Fibroblast of lung (primary cell): ENCODE results near the gene ADGRV1. TPM values are rescaled to one million over a fixed set of nuclear protein-coding genes. Genes with fewer than 3 reads are reported as not detected.

ENCODE experiments used
- DNase-seq, 2 donors: peaks; one replicate each; pipeline versions ENCODE4 v3.0.0 to v3.0.0-alpha.2; 2010; ENCODE audit warnings: low read depth in 2 of 2
- H2AFZ ChIP-seq: 2 replicates; pipeline ENCODE4 v1.5.1; 2012; ENCODE audit warnings: low read length, control low read depth, inconsistent platforms
- H3K27ac ChIP-seq: 2 replicates; pipeline ENCODE4 v1.5.1; 2011; ENCODE audit warnings: low read length, control low read depth; ENCODE audit not compliant: insufficient read depth
- H3K27me3 ChIP-seq: 2 replicates; pipeline ENCODE4 v1.5.1; 2011; ENCODE audit warnings: mild to moderate bottlenecking, low read length; ENCODE audit not compliant: control insufficient read depth, insufficient read depth
- H3K36me3 ChIP-seq: 2 replicates; pipeline ENCODE4 v1.5.1; 2011; ENCODE audit warnings: low read length; ENCODE audit not compliant: control insufficient read depth, insufficient read depth
- H3K4me1 ChIP-seq: 2 replicates; pipeline ENCODE4 v1.5.1; 2011; ENCODE audit warnings: low read length; ENCODE audit not compliant: control insufficient read depth, insufficient read depth; ENCODE audit errors: extremely low read depth
- H3K4me2 ChIP-seq: 2 replicates; pipeline ENCODE4 v1.5.1; 2011; ENCODE audit warnings: low read length, control low read depth; ENCODE audit not compliant: insufficient read depth; ENCODE audit errors: extremely low read depth
- H3K4me3 ChIP-seq, 4 experiments: fragments of 200-600 bp in 1 of 4; sonication (generic) in 1 of 4; replicated peaks in 1 of 4; 2 replicates each; pipeline ENCODE4 v1.5.1; 2011 to 2016; ENCODE audit warnings: low read length in 4 of 4, low read depth in 3 of 4, mild to moderate bottlenecking in 3 of 4, control low read depth in 2 of 4, inconsistent platforms in 1 of 4, mixed read lengths in 1 of 4; ENCODE audit not compliant: insufficient read depth in 1 of 4; ENCODE audit errors: control extremely low read depth in 1 of 4
- H3K79me2 ChIP-seq: 2 replicates; pipeline ENCODE4 v1.5.1; 2012; ENCODE audit warnings: mild to moderate bottlenecking, low read length, inconsistent platforms; ENCODE audit not compliant: control insufficient read depth, insufficient read depth
- H3K9ac ChIP-seq: 2 replicates; pipeline ENCODE4 v1.5.1; 2011; ENCODE audit warnings: mild to moderate bottlenecking, low read length, control low read depth; ENCODE audit not compliant: insufficient read depth
- H3K9me3 ChIP-seq: 2 replicates; pipeline ENCODE4 v1.5.1; 2012; ENCODE audit warnings: low read depth, low read length; ENCODE audit not compliant: control insufficient read depth, insufficient read depth
- H4K20me1 ChIP-seq: 2 replicates; pipeline ENCODE4 v1.5.1; 2011; ENCODE audit warnings: low read length; ENCODE audit not compliant: control insufficient read depth, insufficient read depth; ENCODE audit errors: extremely low read depth
- CTCF ChIP-seq, 2 donors: IDR thresholded peaks in 1 of 2; conservative IDR thresholded peaks in 1 of 2; 1 replicate in 1 of 2; 2 replicates in 1 of 2; pipeline ENCODE4 v1.5.1; 2011 to 2012; ENCODE audit warnings: low read length in 2 of 2, control low read depth in 1 of 2, inconsistent platforms in 1 of 2, low read depth in 1 of 2, mild to moderate bottlenecking in 1 of 2
- EZH2 ChIP-seq: IDR thresholded peaks from 2 replicates; pipeline ENCODE4 v1.5.1; 2012; ENCODE audit warnings: low read length, control low read depth, mild to moderate bottlenecking; ENCODE audit errors: missing control alignments
- polyA plus RNA-seq, 2 donors: library from polyadenylated mRNA; depleted of rRNA in 1 of 2; stranded (reverse) in 1 of 2; unstranded in 1 of 2; fragments of >200 nt; gene quantifications; 2 replicates each; pipeline ENCODE4 v1.2.1, GENCODE V29; 2011 to 2012; ENCODE audit warnings: missing spikeins in 1 of 2
- total RNA-seq: library from RNA; depleted of rRNA; stranded (reverse); fragments of >200 nt; gene quantifications from 2 replicates; pipeline ENCODE4 v1.2.1, GENCODE V29; 2014

The ADGRV1 gene
- total and polyA plus RNA-seq, 2 donors (not counting 1 experiment from before 2014, with no cell fraction given) = 0.15 to 0.17 TPM

GRCh38 chr5:91030521-91031401 lies 472.2 kb downstream of the ADGRV1 start:
- H3K4me1 ChIP-seq = no peaks in the 10 kb centered on the region
- H3K4me2 ChIP-seq = no peak overlapping the region
- no peaks in the 10 kb centered on the region for H4K20me1 ChIP-seq
- no peaks in the 10 kb centered on the region for H3K79me2 ChIP-seq
- H3K9ac ChIP-seq = no peak overlapping the region
- H3K27ac ChIP-seq = no peak overlapping the region
- no peak overlapping the region for H2AFZ ChIP-seq
- no peaks in the 10 kb centered on the region for H3K27me3 ChIP-seq
- peak in 1 of 2 donors; percentile 16 for DNase-seq
- TF ChIP-seq CTCF (conservative IDR thresholded peaks at IDR 0.05 in 1 of 2, IDR thresholded peaks at IDR 0.05 in 1 of 2; ENCODE audit: low read depth in 1 of 2, low read length in 2 of 2) (no peak), EZH2 (no peak)
- no peaks in the 10 kb centered on the region for H3K36me3 ChIP-seq
- no peaks in the 10 kb centered on the region for H3K9me3 ChIP-seq
- no peak overlapping the region for H3K4me3 ChIP-seq

GRCh38 chr5:91031402-91031752 lies 472.8 kb downstream of the ADGRV1 start:
- Histone ChIP-seq H3K4me1 (no peaks in the 10 kb centered on the region), H3K4me2 (no peak overlapping the region), H3K27ac (no peak overlapping the region), H3K27me3 (no peaks in the 10 kb centered on the region), H3K79me2 (no peaks in the 10 kb centered on the region), H4K20me1 (no peaks in the 10 kb centered on the region), H2AFZ (no peak overlapping the region), H3K36me3 (no peaks in the 10 kb centered on the region), H3K9ac (no peak overlapping the region), H3K4me3 (no peak overlapping the region), H3K9me3 (no peaks in the 10 kb centered on the region)
- no peak for DNase-seq
- TF ChIP-seq EZH2 (no peak), CTCF (conservative IDR thresholded peaks at IDR 0.05 in 1 of 2, IDR thresholded peaks at IDR 0.05 in 1 of 2; ENCODE audit: low read depth in 1 of 2, low read length in 2 of 2) (no peak)

GRCh38 chr5:91032125-91032524 lies 473.5 kb downstream of the ADGRV1 start:
- Histone ChIP-seq H3K4me1 (no peaks in the 10 kb centered on the region), H3K27ac (no peak overlapping the region), H3K36me3 (no peaks in the 10 kb centered on the region), H2AFZ (no peak overlapping the region), H4K20me1 (no peaks in the 10 kb centered on the region), H3K27me3 (no peaks in the 10 kb centered on the region), H3K79me2 (no peaks in the 10 kb centered on the region), H3K9me3 (no peaks in the 10 kb centered on the region), H3K4me2 (no peak overlapping the region), H3K4me3 (no peak overlapping the region), H3K9ac (no peak overlapping the region)
- no peak for DNase-seq
- TF ChIP-seq CTCF (conservative IDR thresholded peaks at IDR 0.05 in 1 of 2, IDR thresholded peaks at IDR 0.05 in 1 of 2; ENCODE audit: low read depth in 1 of 2, low read length in 2 of 2) (no peak), EZH2 (no peak)
